H1 (cell line): ENCODE measurements around the gene ELAVL1. TPM values are rescaled to one million over a fixed set of nuclear protein-coding genes. Genes with fewer than 3 reads are reported as not detected.

Experiments used
- CEBPB ChIP-seq: IDR thresholded peaks from 2 replicates; pipeline ENCODE4 v1.6.1; 2012; ENCODE audit warnings: low read depth, low read length
- CHD2 ChIP-seq: IDR thresholded peaks from 2 replicates; pipeline ENCODE4 v1.6.1; 2012; ENCODE audit warnings: low read length, improper control_type of control experiment
- CTBP2 ChIP-seq: IDR thresholded peaks from 2 replicates; pipeline ENCODE4 v1.7.0; 2011; ENCODE audit warnings: borderline replicate concordance, mild to moderate bottlenecking, moderate library complexity, mixed read lengths, low read length; ENCODE audit not compliant: insufficient read depth, insufficient read length
- KDM4A ChIP-seq: IDR thresholded peaks from one replicate; pipeline ENCODE4 v1.7.1; 2012; ENCODE audit warnings: low read depth, mild to moderate bottlenecking, moderate library complexity, low read length, inconsistent platforms; ENCODE audit not compliant: severe bottlenecking
- KDM5A ChIP-seq: fragments of 200-600 bp; IDR thresholded peaks from 2 replicates; pipeline ENCODE4 v1.7.1; 2012; ENCODE audit warnings: mild to moderate bottlenecking, low read length, inconsistent platforms, mixed read lengths
- PHF8 ChIP-seq: fragments of 200-600 bp; sonication (generic); conservative IDR thresholded peaks from 2 replicates; pipeline ENCODE4 v1.7.1; 2012; ENCODE audit warnings: low read depth, mild to moderate bottlenecking, inconsistent platforms, low read length, moderate library complexity
- POLR2A ChIP-seq, 2 experiments: IDR thresholded peaks; 1 replicate in 1 of 2; 2 replicates in 1 of 2; pipeline ENCODE4 v1.6.1; 2011; ENCODE audit warnings: low read depth in 2 of 2, low read length in 2 of 2, mild to moderate bottlenecking in 2 of 2; ENCODE audit errors: control extremely low read depth in 1 of 2
- POLR2AphosphoS5 ChIP-seq: IDR thresholded peaks from 2 replicates; pipeline ENCODE4 v1.6.1; 2011; ENCODE audit warnings: low read depth, low read length
- SAP30 ChIP-seq: fragments of 300-600 bp; sonication (generic); IDR thresholded peaks from 2 replicates; pipeline ENCODE4 v1.7.1; 2012; ENCODE audit warnings: low read length, moderate library complexity, mild to moderate bottlenecking, inconsistent platforms; ENCODE audit not compliant: insufficient read depth, insufficient replicate concordance
- SIN3A ChIP-seq, 2 experiments: IDR thresholded peaks in 1 of 2; conservative IDR thresholded peaks in 1 of 2; 2 replicates each; pipeline ENCODE4 v1.6.1; 2011 to 2012; ENCODE audit warnings: low read length in 2 of 2, improper control_type of control experiment in 1 of 2, low read depth in 1 of 2, mild to moderate bottlenecking in 1 of 2
- SRF ChIP-seq: IDR thresholded peaks from 2 replicates; pipeline ENCODE4 v1.6.1; 2011; ENCODE audit warnings: mild to moderate bottlenecking, low read depth, low read length, moderate library complexity
- TAF1 ChIP-seq: IDR thresholded peaks from 2 replicates; pipeline ENCODE4 v1.6.1; 2011; ENCODE audit warnings: mild to moderate bottlenecking, low read depth, low read length
- TAF7 ChIP-seq: optimal IDR thresholded peaks from 2 replicates; pipeline ENCODE3; 2011; ENCODE audit warnings: low read depth, mild to moderate bottlenecking, inconsistent platforms, low read length, moderate library complexity, borderline replicate concordance
- TBP ChIP-seq: IDR thresholded peaks from 2 replicates; pipeline ENCODE4 v1.6.1; 2011; ENCODE audit warnings: low read depth, low read length, improper control_type of control experiment
- TCF12 ChIP-seq: IDR thresholded peaks from 2 replicates; pipeline ENCODE4 v1.6.1; 2011; ENCODE audit warnings: low read depth, mild to moderate bottlenecking, low read length
- TEAD4 ChIP-seq: IDR thresholded peaks from 2 replicates; pipeline ENCODE4 v1.6.1; 2012; ENCODE audit warnings: low read depth, low read length, inconsistent platforms, mixed read lengths
- ZNF274 ChIP-seq: IDR thresholded peaks from 2 replicates; pipeline ENCODE4 v1.7.0; 2012; ENCODE audit warnings: low read length, borderline replicate concordance; ENCODE audit errors: extremely low read depth
- polyA plus RNA-seq, 7 experiments: library from polyadenylated mRNA; depleted of rRNA in 3 of 7; stranded (reverse) in 5 of 7; unstranded in 2 of 7; fragments of >200 nt in 5 of 7; fragments of 200-250 nt in 2 of 7; gene quantifications; 1 replicate in 5 of 7; 2 replicates in 1 of 7; 4 replicates in 1 of 7; pipeline versions ENCODE4 v1.2.1 to v1.2.3, GENCODE V29; 2011 to 2013; ENCODE audit warnings: missing spikeins in 2 of 7, mixed read lengths in 2 of 7
- total RNA-seq: library from RNA; stranded (reverse); fragmentation: NEBNext Ultra II Directional; extraction: Animal tissue kit (Norgen Biotek cat#: 25700); gene quantifications from 2 replicates; pipeline ENCODE4 v1.2.1, GENCODE V29; 2021
- TF ChIP-seq, protein P1 (sequence below): IDR thresholded peaks from 2 replicates; pipeline ENCODE4 v1.6.1; 2011; ENCODE audit warnings: low read depth, mild to moderate bottlenecking, low read length; ENCODE audit not compliant: insufficient read depth
- TF ChIP-seq, protein P2 (sequence below): IDR thresholded peaks from 2 replicates; pipeline ENCODE4 v1.6.1; 2012; ENCODE audit warnings: low read length, inconsistent platforms
- TF ChIP-seq, protein P3 (sequence below): IDR thresholded peaks from 2 replicates; pipeline ENCODE4 v1.6.1; 2012; ENCODE audit warnings: inconsistent platforms
- TF ChIP-seq, protein P4 (sequence below): IDR thresholded peaks from 2 replicates; pipeline ENCODE4 v1.6.1; 2012; ENCODE audit warnings: inconsistent platforms

ELAVL1 gene
- total and polyA plus RNA-seq, 2 of the 8 experiments (the other 6 are each of a cell fraction or from before 2014, with no cell fraction given): 56.7 to 163 TPM

DNA sequence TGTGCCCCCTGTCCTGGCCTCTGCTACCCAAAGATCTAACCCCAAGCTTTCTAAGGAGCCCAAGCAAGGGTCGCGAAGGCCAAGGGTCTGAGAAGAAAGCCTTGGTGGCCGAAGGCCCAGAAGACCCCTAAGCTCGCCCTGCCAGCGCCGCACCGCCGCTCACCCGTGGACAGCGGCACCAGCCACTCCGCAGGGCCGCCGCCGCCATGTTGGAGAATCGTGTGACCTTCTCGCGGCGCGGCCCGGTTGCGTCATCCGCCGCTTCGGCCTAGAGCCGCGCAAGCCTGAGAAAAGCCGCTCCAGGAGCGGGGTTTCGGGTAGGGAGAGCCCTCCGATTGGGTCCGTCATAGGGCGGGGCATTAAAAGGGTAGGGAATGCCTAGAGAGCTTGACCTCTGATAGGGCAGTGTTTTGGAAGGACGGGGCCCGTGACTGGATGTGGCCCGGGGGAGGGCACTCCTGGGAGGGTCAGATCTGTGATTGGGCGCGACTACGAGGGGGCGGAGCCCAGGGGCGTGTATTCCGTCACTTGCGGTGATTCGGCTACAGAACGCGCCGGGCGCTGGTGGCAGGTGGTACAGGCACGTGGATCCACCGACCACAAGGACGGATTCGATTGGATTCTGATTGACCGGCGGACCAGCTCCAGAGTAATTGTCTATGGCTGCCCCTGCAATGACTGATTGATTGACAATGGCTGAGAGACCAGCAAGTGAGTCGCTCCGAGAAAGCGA, 61.8 kb downstream of the ELAVL1 start, which contains the start of gene TIMM44 (continued):
- TF ChIP-seq POLR2AphosphoS5 (peak; percentile 99), CHD2 (no peak), TAF1 (peak; percentile 98), TEAD4 (no peak), ZNF274 (no peak), TAF7 (peak; percentile 90), SIN3A (conservative IDR thresholded peaks at IDR 0.05 in 1 of 2, IDR thresholded peaks at IDR 0.05 in 1 of 2; ENCODE audit: low read depth in 1 of 2, low read length in 2 of 2) (peak; percentile 74 to 84; a peak in 3 of 4 replicates), KDM4A (peak; percentile 89), KDM5A (peak; percentile 93), TBP (peak; percentile 85), CTBP2 (no peak), POLR2A (IDR thresholded peaks at IDR 0.05; ENCODE audit: control extremely low read depth in 1 of 2, low read depth in 2 of 2, low read length in 2 of 2) (peak; percentile 97 to 99), CEBPB (peak; percentile 98), SAP30 (peak; percentile 98), SRF (peak; percentile 60; the same call in 1 of the 2 replicates), TCF12 (no peak), PHF8 (peak; percentile 81)
- TF ChIP-seq, protein P1, sequence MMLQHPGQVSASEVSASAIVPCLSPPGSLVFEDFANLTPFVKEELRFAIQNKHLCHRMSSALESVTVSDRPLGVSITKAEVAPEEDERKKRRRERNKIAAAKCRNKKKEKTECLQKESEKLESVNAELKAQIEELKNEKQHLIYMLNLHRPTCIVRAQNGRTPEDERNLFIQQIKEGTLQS: peak; percentile 90
- TF ChIP-seq, protein P2, sequence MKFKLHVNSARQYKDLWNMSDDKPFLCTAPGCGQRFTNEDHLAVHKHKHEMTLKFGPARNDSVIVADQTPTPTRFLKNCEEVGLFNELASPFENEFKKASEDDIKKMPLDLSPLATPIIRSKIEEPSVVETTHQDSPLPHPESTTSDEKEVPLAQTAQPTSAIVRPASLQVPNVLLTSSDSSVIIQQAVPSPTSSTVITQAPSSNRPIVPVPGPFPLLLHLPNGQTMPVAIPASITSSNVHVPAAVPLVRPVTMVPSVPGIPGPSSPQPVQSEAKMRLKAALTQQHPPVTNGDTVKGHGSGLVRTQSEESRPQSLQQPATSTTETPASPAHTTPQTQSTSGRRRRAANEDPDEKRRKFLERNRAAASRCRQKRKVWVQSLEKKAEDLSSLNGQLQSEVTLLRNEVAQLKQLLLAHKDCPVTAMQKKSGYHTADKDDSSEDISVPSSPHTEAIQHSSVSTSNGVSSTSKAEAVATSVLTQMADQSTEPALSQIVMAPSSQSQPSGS: peak; percentile 69; the same call in 1 of the 2 replicates
- TF ChIP-seq, protein P3, sequence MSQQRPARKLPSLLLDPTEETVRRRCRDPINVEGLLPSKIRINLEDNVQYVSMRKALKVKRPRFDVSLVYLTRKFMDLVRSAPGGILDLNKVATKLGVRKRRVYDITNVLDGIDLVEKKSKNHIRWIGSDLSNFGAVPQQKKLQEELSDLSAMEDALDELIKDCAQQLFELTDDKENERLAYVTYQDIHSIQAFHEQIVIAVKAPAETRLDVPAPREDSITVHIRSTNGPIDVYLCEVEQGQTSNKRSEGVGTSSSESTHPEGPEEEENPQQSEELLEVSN: peak; percentile 77; the same call in 1 of the 2 replicates
- TF ChIP-seq, protein P4, sequence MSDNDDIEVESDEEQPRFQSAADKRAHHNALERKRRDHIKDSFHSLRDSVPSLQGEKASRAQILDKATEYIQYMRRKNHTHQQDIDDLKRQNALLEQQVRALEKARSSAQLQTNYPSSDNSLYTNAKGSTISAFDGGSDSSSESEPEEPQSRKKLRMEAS: peak; percentile 93
